Neural cell (in vitro differentiated cells): ENCODE measurements around the gene HSD17B4.

ENCODE experiments used
- CTCF ChIP-seq: fragments of 450-650 bp; IDR thresholded peaks from 2 replicates; pipeline ENCODE4 v1.5.1; 2014; ENCODE audit warnings: antibody characterized with exemption, mild to moderate bottlenecking, moderate library complexity; ENCODE audit not compliant: poor library complexity, severe bottlenecking
- EP300 ChIP-seq: fragments of 450-650 bp; conservative IDR thresholded peaks from 2 replicates; pipeline ENCODE4 v1.6.1; 2014; ENCODE audit warnings: antibody characterized with exemption, mild to moderate bottlenecking, moderate library complexity; ENCODE audit not compliant: poor library complexity, severe bottlenecking
- EZH2 ChIP-seq: fragments of 200-600, 300-800 bp; shearing (Covaris generic), sonication (generic); IDR thresholded peaks from 2 replicates; pipeline ENCODE4 v1.6.1; 2014; ENCODE audit warnings: antibody characterized with exemption, low read length, borderline replicate concordance, mild to moderate bottlenecking; ENCODE audit not compliant: insufficient read depth, poor library complexity, severe bottlenecking
- MXI1 ChIP-seq: fragments of 450-650 bp; conservative IDR thresholded peaks from 2 replicates; pipeline ENCODE4 v1.6.1; 2014; ENCODE audit warnings: antibody characterized with exemption, mild to moderate bottlenecking; ENCODE audit not compliant: poor library complexity, severe bottlenecking
- POLR2AphosphoS5 ChIP-seq: IDR thresholded peaks from 2 replicates; pipeline ENCODE4 v1.6.1; 2012
- RAD21 ChIP-seq: fragments of 450-650 bp; conservative IDR thresholded peaks from 2 replicates; pipeline ENCODE4 v1.6.1; 2014; ENCODE audit warnings: antibody characterized with exemption, mild to moderate bottlenecking, moderate library complexity
- REST ChIP-seq: IDR thresholded peaks from 2 replicates; pipeline ENCODE4 v1.6.1; 2012; ENCODE audit warnings: borderline replicate concordance
- SMC3 ChIP-seq: fragments of 450-650 bp; conservative IDR thresholded peaks from 2 replicates; pipeline ENCODE4 v1.6.1; 2014; ENCODE audit warnings: antibody characterized with exemption, mild to moderate bottlenecking, moderate library complexity; ENCODE audit not compliant: poor library complexity
- TAF1 ChIP-seq: IDR thresholded peaks from 2 replicates; pipeline ENCODE4 v1.6.1; 2012; ENCODE audit warnings: low read depth

DNA sequence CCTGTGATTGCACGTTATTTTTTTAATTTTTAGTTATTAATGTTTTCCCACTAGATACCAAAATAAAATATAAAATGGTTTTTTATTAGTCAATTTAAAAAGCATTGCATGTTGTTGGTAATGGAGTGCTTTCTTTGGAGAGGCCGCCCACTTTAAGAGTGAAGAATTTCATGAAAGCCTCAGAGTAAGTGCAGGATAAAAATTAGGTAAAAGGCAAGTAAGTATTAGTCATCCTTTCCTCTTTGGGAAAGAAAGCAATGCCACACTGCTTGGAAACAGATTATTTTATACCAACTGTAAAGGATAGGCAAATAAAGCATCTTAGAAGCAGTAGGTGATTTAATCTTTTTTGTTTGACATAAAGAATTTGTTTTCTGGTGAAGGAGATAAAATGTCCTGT is 62.9 kb downstream of the HSD17B4 start:
- TF ChIP-seq CTCF (no peak), RAD21 (no peak), EZH2 (no peak), TAF1 (no peak), POLR2AphosphoS5 (no peak), REST (no peak), SMC3 (no peak), EP300 (no peak), MXI1 (no peak)
